DOHH2 (cell line): ENCODE data around the gene RCAN3.

ENCODE experiments used
- H3F3A ChIP-seq: fragments of 200-600 bp; sonication (generic), shearing (Covaris generic); 2 replicates; pipeline ENCODE4 v1.6.0; 2016; ENCODE audit warnings: antibody characterized with exemption, mild to moderate bottlenecking; ENCODE audit not compliant: control insufficient read depth, insufficient read depth
- H3K27ac ChIP-seq: fragments of 200-600 bp; sonication (generic); 2 replicates; pipeline ENCODE4 v1.5.1; 2014; ENCODE audit warnings: low read depth, mild to moderate bottlenecking, low read length, moderate library complexity
- H3K27me3 ChIP-seq: fragments of 200-600 bp; sonication (generic); 2 replicates; pipeline ENCODE4 v1.6.1; 2014; ENCODE audit warnings: mild to moderate bottlenecking, low read length, mixed read lengths; ENCODE audit not compliant: control insufficient read depth
- H3K36me3 ChIP-seq: fragments of 200-600 bp; sonication (generic); 2 replicates; pipeline ENCODE4 v1.6.1; 2014; ENCODE audit warnings: mild to moderate bottlenecking, low read length, moderate library complexity, mixed read lengths; ENCODE audit not compliant: control insufficient read depth
- H3K4me1 ChIP-seq: fragments of 200-600 bp; sonication (generic); 2 replicates; pipeline ENCODE4 v1.6.1; 2014; ENCODE audit warnings: mild to moderate bottlenecking, low read length, mixed read lengths; ENCODE audit not compliant: control insufficient read depth
- H3K4me2 ChIP-seq: fragments of 200-600 bp; sonication (generic); 2 replicates; pipeline ENCODE4 v1.6.0; 2014; ENCODE audit warnings: mild to moderate bottlenecking, low read length, moderate library complexity
- H3K4me3 ChIP-seq: fragments of 200-600 bp; sonication (generic); 2 replicates; pipeline ENCODE4 v1.5.1; 2014; ENCODE audit warnings: mild to moderate bottlenecking, low read length, mixed read lengths
- H3K79me2 ChIP-seq: fragments of 200-600 bp; sonication (generic); 2 replicates; pipeline ENCODE4 v1.6.1; 2014; ENCODE audit warnings: mild to moderate bottlenecking, low read length, mixed read lengths; ENCODE audit not compliant: control insufficient read depth
- H3K9me2 ChIP-seq: fragments of 200-600 bp; sonication (generic); replicated peaks from 2 replicates; pipeline ENCODE4 v1.6.1; 2014; ENCODE audit warnings: mild to moderate bottlenecking, low read length, mixed read lengths; ENCODE audit not compliant: control insufficient read depth
- H3K9me3 ChIP-seq: fragments of 200-600 bp; sonication (generic); 2 replicates; pipeline ENCODE4 v1.6.1; 2014; ENCODE audit warnings: antibody characterized with exemption, low read length, mixed read lengths; ENCODE audit not compliant: control insufficient read depth, insufficient read depth
- H4K20me1 ChIP-seq: fragments of 200-600 bp; sonication (generic); 2 replicates; pipeline ENCODE4 v1.6.0; 2014; ENCODE audit warnings: low read depth, mild to moderate bottlenecking, antibody characterized with exemption, low read length, moderate library complexity; ENCODE audit not compliant: control insufficient read depth, insufficient read depth
- CTCF ChIP-seq: fragments of 200-600 bp; sonication (generic); IDR thresholded peaks from one replicate; pipeline ENCODE4 v1.5.1; 2014; ENCODE audit warnings: antibody characterized with exemption, mild to moderate bottlenecking, low read depth, low read length; ENCODE audit not compliant: poor library complexity, severe bottlenecking
- EZH2phosphoT487 ChIP-seq: fragments of 200-600 bp; sonication (generic); IDR thresholded peaks from 2 replicates; pipeline ENCODE4 v1.6.1; 2017; ENCODE audit warnings: borderline replicate concordance, mild to moderate bottlenecking, antibody characterized with exemption, low read length, moderate library complexity, mixed read lengths

The RCAN3 gene

DNA sequence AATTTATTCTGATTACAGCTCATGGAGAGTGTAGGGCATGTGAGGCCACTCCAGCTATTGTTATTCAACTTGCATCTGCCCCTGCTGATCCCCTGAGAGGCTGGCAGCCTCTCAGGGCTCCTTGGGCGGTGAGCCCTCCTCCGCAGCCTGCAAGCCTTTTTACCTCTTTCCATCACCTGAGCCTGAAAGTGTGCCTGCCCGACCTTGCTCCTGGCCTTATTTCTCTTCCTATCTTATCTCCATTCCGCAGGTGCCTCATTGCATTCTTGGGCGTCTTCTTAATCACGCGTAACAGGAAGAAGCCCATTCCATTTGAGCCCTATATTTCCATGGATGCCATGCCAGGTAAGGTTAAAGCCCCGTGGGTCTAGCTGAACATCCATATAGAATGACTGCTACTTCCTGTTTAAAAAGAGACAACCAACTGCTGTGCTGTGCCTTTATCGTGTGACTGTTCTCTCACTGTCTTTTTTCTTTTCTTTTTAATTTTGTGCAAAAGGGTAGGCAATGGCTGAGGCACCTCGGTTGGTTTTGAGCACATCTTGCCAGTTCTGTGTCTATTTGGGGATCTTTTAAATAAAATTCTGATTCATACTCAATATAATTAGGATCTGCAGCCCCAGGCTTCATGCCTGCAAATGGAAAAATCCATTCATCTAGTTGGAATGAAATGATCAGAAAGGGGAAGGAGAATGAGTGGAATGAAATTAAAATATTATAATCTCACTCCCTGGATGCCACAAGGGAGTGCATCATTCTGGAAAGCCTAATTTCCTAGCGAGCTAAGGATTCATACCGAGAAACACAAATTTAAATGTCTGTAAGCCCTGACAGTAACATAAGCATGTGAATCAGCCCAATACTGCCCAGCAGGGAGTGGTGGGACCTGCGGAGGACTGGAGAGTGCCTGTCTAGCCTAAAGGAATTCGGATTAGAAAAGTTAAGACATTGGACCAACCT is 38.6 kb upstream of the RCAN3 start:
- Histone ChIP-seq H3K36me3 (peaks cover 12% of the 10 kb centered on the region), H3K27ac (no peak overlapping the region), H3K79me2 (no peaks in the 10 kb centered on the region), H3K27me3 (no peaks in the 10 kb centered on the region), H4K20me1 (no peaks in the 10 kb centered on the region), H3K4me1 (no peaks in the 10 kb centered on the region), H3F3A (no peaks in the 10 kb centered on the region), H3K4me2 (no peak overlapping the region), H3K9me2 (no peaks in the 10 kb centered on the region), H3K9me3 (no peaks in the 10 kb centered on the region), H3K4me3 (no peak overlapping the region)
- TF ChIP-seq CTCF: no peak
- TF ChIP-seq EZH2phosphoT487: no peak

- Histone ChIP-seq H3K79me2 (no peaks in the 10 kb centered on the region), H3K27me3 (no peaks in the 10 kb centered on the region), H3K4me2 (no peak overlapping the region), H3K9me2 (no peaks in the 10 kb centered on the region), H3K27ac (no peak overlapping the region), H4K20me1 (no peaks in the 10 kb centered on the region), H3K4me3 (no peak overlapping the region), H3F3A (no peaks in the 10 kb centered on the region), H3K4me1 (no peaks in the 10 kb centered on the region), H3K36me3 (peaks cover 8% of the 10 kb centered on the region), H3K9me3 (no peaks in the 10 kb centered on the region)
- TF ChIP-seq CTCF: no peak
- TF ChIP-seq EZH2phosphoT487: no peak
Observed at GRCh38 chr1:24465099-24465498, 37.5 kb upstream of the RCAN3 start.

GRCh38 chr1:24465638-24466037 is 37.0 kb upstream of the RCAN3 start:
- H3F3A ChIP-seq: no peaks in the 10 kb centered on the region
- H3K4me2 ChIP-seq: no peak overlapping the region
- TF ChIP-seq CTCF: no peak
- no peak for TF ChIP-seq EZH2phosphoT487
- H3K36me3 ChIP-seq: peaks cover 7% of the 10 kb centered on the region
- no peaks in the 10 kb centered on the region for H3K27me3 ChIP-seq
- H3K79me2 ChIP-seq: no peaks in the 10 kb centered on the region
- H4K20me1 ChIP-seq: no peaks in the 10 kb centered on the region
- H3K4me1 ChIP-seq: no peaks in the 10 kb centered on the region
- H3K9me3 ChIP-seq: no peaks in the 10 kb centered on the region
- no peak overlapping the region for H3K27ac ChIP-seq
- no peak overlapping the region for H3K4me3 ChIP-seq
- no peaks in the 10 kb centered on the region for H3K9me2 ChIP-seq
